ENCODE results near the gene KRT14.
"Not testable (repeated sequence)": the region's sequence is repeated elsewhere in the genome, so short reads cannot be mapped to it uniquely, and the experiment has no call there.

KRT14 gene

DNA sequence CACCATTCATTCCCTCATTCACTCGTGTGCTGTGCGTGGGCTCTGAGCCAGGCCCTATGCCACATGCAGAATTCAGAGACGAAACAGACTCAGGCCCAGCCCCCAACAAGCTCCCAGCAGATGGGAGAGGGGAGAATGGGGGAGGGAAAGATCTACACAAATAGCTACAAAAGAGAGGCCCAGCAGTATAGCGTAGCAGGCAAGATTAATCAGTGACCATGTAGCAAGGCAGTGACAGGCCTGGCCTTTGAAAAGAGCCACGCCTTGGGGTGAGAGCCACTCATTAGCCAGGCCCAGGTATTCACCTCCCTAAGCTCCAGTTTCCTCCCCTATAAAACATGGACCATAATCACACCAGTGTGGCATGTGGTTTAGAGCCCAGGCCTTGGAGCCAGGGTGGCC lies 42.2 kb downstream of the KRT14 start:
- no peak for DNase-seq

DNA sequence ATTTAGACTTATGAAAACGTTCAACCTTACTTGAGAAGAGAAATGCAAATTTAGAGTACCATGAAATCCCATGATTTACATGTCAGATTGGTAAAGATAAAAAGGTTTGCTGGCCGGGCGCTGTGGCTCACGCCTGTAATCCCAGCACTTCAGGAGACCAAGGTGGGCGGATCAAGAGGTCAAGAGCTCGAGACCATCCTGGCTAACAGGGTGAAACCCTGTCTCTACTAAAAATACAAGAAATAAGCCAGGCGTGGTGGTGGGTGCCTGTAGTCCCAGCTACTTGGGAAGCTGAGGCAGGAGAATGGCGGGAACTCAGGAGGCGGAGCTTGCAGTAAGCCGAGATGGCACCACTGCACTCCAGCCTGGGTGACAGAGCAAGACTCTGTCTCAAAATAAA lies 43.9 kb downstream of the KRT14 start:
- DNase-seq = not testable (repeated sequence)

DNA sequence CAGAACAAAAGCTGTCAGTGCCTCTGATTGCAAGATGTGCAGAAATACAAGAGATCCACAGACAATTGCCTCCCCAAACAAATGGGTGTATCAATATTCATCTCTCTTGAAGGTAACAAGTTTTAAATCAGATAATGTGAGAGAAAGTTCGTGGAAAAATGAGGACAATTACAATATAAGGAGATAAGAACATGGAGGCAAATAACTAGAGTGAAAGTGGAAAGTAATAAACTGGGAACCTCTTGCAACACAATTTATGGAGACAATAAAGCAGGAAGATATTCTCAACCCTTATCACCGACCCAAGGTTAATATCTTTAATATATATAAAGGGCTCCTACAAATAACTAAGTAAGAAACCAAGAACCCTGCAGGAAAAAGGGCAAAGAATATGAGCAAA lies 44.3 kb downstream of the KRT14 start:
- no peak for DNase-seq

DNA sequence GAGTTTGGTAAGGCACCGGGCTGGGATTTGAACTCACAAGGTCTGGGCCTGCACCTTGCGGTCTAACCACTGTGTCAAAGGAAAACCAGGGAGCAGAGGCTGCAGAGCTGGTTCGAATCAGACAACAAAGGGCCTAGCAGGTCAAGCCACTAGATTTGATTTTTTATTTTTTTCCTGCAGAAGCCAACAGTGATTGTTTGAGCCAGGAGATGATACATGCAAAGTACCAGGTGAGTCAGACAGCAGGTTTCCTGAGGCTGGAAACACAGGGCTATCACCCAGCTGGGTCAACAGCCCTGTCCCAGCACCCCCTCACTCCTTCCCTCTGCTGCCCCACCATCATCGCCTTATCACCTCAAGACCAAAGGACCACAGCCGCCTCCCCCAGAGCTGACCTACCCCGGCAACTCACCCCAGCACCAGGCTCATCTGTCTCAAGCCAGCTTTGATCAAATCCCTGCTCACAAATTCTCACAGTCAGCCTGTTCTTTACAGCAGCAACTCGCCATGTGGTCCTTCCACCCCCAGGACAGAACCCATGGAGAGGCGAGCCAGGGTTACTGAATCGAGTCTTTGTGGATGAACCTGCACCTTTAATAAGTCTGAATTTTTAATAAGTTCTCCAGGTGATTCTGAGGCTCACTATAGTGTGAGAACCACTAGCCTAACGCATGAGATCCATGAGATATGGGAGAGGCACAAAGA lies 45.6 kb downstream of the KRT14 start:
- no peak for DNase-seq

DNA sequence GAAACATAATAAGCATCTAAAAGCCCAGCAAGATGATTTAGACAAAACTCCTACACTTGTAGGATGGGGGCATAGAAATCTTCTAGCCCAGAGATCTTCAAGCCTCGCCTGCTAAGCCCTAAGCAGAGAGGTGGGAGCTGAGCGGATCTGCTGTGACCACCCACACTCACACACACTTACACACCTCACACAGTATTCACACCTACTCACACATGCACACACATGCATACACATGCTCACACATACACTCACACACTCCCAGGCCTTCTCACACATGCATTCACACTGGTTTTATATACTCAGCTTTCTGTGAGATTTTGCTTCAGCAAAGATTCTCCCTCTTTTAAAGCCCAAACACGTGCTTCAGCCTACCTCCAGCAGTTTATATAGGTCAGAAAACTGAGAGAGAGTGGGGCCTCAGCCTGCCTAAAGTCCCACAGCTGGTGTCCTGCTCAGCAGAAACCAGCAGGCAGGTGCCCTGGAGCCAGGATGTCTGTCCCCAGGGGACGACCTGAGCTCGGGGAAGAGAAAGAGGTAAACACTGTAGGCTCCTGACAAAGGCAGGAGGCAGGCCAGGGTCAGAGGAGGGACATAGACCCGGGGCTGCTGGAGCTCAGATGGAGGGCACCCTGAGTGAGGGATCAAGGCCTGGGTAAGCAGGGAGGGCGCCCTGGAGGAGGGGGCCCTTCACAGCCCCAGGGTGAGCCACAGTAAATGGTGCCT lies 46.6 kb downstream of the KRT14 start:
- DNase-seq = no peak

DNA sequence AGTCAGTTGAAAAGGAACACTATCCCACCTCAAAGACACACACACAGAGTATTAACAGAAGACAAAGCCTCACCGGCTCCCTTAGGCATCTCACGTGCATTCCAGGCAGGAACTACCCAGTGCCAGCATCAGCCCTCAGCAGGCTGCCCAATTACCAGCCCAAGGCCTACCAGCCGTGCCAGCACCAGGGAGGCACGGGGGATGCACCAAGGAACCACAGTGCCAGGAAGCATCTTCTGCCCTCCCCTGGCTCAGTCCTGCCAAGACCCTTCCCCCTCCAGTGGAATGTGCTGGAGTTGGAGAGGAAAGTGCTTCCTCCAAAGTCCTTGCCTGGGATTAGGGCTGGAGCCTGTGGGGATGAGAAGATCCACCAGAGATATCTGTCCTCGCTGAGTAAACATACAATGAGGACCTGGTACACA lies 47.6 kb downstream of the KRT14 start:
- DNase-seq = no peak

DNA sequence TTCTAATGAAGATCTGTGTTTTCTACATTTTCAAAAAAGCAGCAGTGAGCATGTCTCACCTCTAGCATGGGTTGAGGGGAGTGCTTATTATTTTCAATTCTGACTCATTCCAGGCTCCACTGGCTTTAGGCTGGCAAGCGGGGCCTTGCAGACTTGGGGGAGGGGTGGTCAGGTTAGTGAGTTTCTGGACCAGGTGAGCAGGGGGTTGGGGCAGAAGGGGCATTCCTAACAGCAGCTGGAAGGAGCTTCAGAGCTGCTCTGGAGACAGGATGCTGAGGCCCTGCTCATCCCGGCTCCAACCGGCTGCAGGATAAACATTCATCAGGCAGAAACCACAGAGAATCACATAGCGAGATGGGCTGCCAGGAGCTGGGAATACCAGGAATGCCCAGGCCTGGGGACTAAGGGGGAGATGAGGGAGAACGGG lies 48.1 kb downstream of the KRT14 start:
- no peak for DNase-seq

DNA sequence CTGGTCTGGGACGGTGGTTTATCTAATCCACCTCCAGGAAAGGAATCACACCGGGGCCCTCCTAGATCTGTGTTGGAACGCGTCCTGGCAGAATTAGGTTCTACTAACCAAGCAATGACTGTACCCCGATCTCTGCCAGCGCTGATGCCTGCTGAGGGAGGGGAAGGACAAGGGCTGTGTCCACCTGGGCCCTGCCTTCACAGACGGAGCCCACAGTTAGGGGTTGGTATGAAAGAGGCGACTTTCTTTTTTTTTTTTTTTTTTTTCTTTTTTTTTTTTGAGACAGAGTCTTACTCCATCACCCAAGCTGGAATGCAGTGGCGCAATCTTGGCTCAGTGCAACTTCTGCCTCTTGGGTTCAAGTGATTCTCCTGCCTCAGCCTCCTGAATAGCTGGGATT lies 48.7 kb downstream of the KRT14 start:
- no peak for DNase-seq

DNA sequence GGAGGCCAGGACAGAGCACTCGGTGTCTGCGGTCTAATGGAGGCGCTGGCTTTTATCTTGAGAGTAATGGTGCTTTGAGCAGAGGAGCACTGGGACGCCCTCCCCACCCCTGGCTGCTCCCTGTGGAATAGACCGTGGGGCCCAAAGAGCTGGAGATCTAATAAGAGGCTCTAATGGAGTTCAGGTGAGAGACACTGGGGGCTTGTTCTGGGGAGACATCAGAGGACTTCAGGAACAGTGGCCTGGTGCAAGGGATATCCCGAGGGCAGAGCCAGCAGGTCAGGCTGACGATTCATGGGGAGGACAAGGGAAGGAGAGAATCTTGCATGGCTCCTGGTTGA lies 49.1 kb downstream of the KRT14 start:
- DNase-seq = no peak

DNA sequence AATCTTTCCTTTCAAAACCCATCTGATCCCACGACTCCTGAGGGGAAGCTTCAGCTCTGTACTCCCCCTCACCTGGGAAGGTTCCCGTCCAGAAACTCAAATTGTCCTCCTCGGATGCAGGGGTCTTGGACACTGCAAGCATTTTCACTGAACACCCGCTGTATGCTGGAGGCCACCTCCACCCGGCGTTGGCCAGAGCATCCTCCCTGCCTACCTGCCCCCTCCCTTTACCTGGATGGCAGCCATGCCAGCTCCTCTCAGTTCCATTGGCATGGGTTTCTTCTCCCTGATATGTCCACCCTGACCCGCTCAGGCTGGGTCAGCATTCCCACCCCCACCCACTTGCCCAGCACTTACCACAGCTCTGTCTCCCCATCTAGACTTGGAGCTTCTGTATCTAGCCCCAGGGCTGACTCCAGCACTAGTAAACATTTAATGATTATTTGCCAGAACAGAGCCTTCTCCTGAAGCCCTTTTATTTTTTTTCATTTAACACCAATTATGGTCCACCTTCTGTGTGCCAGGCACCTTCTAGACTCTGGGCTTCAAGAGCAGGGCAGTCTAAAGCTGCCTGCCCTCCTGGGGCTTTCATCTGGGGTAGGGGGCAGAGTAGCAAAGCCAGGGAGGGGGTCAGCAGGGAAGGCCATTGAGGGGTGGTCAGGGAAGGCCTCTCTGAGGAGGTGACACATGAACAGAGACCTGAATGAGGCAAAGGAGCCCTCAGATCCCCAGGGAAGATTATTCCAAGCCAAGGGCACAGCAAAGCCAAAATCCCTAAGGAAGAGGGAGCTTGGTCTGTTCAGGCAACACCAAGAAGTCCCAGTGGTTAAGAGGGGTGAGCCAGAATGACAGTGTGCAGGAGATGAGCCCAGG lies 49.7 kb downstream of the KRT14 start:
- no peak for DNase-seq

DNA sequence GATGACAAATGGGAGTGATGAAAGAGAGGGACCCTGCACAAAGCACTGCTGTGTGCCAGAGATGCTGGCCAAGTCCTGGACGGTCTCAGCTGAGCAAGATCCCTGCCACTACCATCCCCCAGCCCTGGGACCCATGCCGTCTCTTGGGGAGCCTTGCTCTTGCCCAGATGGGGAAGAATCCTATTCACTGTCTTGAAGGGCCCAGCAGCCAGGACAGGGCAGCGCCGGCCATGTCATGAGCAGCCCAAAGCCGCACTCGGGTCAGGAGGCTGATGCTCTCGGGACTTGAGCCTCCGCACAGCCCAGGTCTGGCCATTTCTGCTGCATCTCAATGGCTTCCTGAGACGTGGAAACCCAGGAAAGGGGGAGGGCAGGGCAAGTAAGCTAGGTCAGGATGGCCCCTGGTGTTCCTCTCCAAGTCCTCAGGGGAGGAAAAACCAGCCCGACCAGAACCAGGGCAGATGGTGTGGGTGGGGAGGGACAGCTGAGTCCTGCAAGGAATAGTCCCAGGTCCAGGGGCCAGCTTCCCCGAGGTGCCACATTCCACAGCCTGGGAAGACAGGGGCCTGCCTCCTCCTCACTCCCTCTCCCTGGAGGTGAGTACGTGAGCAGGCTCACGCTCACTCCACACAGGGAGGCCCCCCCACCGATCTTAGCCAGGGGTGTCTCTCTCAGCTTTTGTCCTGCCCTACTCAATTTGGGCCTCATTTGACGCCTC lies 50.8 kb downstream of the KRT14 start:
- DNase-seq = no peak

DNA sequence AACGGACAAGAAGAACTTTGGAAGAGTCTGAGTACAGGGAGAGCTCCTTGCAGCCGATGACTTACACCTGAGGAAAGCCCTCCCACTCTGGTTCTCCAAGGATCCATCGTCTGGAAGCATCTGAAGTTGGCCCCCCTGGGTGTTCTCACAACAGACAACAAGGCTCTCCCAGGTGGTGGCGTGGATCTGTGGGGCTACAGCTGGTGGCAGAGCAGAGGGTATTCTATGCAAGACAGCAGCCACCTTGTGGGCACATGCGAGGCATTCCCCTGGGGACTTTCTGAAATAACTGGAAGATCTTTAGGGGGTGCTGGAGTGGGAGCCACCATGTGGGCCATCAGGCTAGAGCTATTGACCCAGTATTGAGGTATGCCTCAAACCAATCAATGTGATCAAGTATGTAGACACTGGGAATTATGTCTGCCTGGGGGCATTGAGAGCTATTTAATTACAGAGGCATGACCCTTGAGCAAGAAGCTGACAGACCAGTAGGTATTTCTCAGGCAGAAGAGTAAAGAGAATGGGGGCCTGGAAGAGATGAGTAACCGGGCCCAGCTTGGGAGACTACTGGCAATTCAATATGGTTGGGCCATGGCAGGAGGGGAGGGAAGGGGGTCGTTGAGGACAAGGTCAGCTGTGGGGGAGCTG lies 51.7 kb downstream of the KRT14 start:
- DNase-seq = no peak

DNA sequence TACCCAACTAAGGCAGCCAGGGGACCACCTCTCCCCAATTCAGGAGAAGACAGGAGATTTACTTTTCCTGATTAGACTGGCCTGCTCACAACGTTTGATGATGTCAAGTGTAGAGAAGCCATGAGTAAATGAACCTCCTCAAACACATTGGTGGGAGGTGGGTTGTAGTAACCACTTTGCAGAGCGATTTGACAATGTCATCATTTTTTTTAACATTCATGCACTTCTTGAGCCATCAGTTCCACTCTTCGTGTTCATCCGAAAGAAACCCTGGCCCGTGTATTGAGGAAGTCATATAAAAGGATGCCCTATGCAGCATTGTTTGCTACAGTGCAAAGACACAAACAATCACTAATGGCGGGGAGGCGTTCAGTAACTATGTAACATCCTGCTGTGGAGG lies 53.1 kb downstream of the KRT14 start:
- no peak for DNase-seq

DNA sequence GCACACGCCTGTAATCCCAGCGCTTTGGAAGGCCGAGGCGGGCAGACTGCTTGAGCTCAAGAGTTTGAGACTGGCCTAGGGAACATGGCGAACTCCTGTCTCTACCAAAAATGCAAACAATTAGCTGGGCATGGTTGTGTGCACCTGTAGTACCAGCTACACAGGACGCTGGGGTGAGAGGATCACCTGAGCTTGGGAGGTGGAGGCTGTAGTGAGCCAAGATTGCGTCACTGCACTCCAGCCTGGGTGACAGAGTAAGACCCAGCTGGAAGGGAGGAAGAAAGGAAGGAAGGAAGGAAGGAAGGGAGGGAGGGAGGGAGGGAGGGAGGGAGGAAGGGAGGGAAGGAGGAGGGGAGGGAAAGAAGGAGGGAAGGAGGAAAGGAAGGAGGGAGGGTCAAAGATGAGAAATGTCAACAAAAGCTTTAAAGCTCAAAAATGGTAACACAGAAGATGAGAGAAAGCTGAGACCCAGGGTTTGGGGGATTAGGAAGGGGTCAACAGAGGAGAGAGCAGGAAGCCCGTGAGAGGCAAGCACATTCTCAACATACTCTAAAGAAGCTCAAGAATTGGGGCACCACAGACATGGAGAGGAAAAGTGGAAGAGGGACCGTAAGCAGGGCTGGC lies 53.6 kb downstream of the KRT14 start:
- no peak for DNase-seq
